Sigmoid colon (tissue), 7 donors: ENCODE data around the gene LRRC55. TPM values are rescaled to one million over a fixed set of nuclear protein-coding genes. Genes with fewer than 3 reads are reported as not detected.

Experiments
- DNase-seq: peaks from one replicate; pipeline ENCODE4 v3.0.0-alpha.2; 2019
- H3K27ac ChIP-seq, 4 donors: fragments of 200-600 bp; sonication (generic); one replicate each; pipeline ENCODE4 v1.5.1; 2016 to 2019; ENCODE audit warnings: mild to moderate bottlenecking in 1 of 4
- H3K27me3 ChIP-seq, 3 donors: fragments of 200-600 bp; sonication (generic); one replicate each; pipeline ENCODE4 v1.5.1; 2019; ENCODE audit warnings: mild to moderate bottlenecking in 1 of 3
- H3K36me3 ChIP-seq, 4 donors: fragments of 200-600 bp; sonication (generic); one replicate each; pipeline ENCODE4 v1.5.1; 2016 to 2019
- H3K4me1 ChIP-seq, 4 donors: fragments of 200-600 bp; sonication (generic); one replicate each; pipeline ENCODE4 v1.5.1; 2017 to 2019
- H3K4me3 ChIP-seq, 4 donors: fragments of 200-600 bp; sonication (generic); one replicate each; pipeline ENCODE4 v1.5.1; 2017 to 2019; ENCODE audit warnings: mild to moderate bottlenecking in 2 of 4, moderate library complexity in 1 of 4
- H3K9me3 ChIP-seq, 4 donors: fragments of 200-600 bp in 3 of 4; sonication (generic) in 3 of 4; one replicate each; pipeline versions ENCODE4 v1.5.1 to v1.6.1; 2013 to 2019
- EP300 ChIP-seq, 4 donors: sonication (generic); formaldehyde crosslinking; IDR thresholded peaks; one replicate each; pipeline ENCODE4 v1.6.1; 2017; ENCODE audit warnings: antibody characterized with exemption in 4 of 4
- POLR2A ChIP-seq, 2 donors: fragments of 450-650 bp; IDR thresholded peaks; one replicate each; pipeline ENCODE4 v1.6.1; 2016; ENCODE audit warnings: antibody characterized with exemption in 2 of 2, mild to moderate bottlenecking in 2 of 2, moderate library complexity in 2 of 2
- POLR2AphosphoS5 ChIP-seq, 4 donors: sonication (generic); formaldehyde crosslinking; IDR thresholded peaks; one replicate each; pipeline ENCODE4 v1.6.1; 2017; ENCODE audit warnings: antibody characterized with exemption in 4 of 4
- WGBS, 2 donors: extraction: QIAGEN DNeasy Blood & Tissue Kit; methylation state at CpG; one replicate each; pipeline ENCODE4 v1.1.7; 2013; 5-methylcytosine and 5-hydroxymethylcytosine counted together
- intact Hi-C: fragments of 100-400 bp; cut with DNase I; formaldehyde crosslinking; loops from one replicate; pipeline ENCODE4 v1.15.1; 2023
- polyA plus RNA-seq, 3 donors: library from polyadenylated mRNA; stranded (reverse); fragments of 200-250 nt; gene quantifications; one replicate each; pipeline ENCODE4 v1.2.3, GENCODE V29; 2013
- total RNA-seq, 4 donors: library from RNA; depleted of rRNA; stranded (reverse); fragments of >200 nt; gene quantifications; one replicate each; pipeline ENCODE4 v1.1.0, GENCODE V29; 2016
- TF ChIP-seq, protein P1 (sequence below), 4 experiments: fragments of 450-650 bp in 3 of 4; fragments of 200-600 bp in 1 of 4; IDR thresholded peaks; one replicate each; pipeline ENCODE4 v1.5.1; 2016 to 2019; ENCODE audit warnings: antibody characterized with exemption in 4 of 4, mild to moderate bottlenecking in 3 of 4, moderate library complexity in 2 of 4
- donor health status: healthy with polysubstance abuse.
- donor health status: Bipolar disorder and iron deficiency.
- donor health status: healthy.

Gene LRRC55
- total and polyA plus RNA-seq, 7 donors, result 0.63 to 1.4 (median 0.83) TPM; not detected in 2

DNA sequence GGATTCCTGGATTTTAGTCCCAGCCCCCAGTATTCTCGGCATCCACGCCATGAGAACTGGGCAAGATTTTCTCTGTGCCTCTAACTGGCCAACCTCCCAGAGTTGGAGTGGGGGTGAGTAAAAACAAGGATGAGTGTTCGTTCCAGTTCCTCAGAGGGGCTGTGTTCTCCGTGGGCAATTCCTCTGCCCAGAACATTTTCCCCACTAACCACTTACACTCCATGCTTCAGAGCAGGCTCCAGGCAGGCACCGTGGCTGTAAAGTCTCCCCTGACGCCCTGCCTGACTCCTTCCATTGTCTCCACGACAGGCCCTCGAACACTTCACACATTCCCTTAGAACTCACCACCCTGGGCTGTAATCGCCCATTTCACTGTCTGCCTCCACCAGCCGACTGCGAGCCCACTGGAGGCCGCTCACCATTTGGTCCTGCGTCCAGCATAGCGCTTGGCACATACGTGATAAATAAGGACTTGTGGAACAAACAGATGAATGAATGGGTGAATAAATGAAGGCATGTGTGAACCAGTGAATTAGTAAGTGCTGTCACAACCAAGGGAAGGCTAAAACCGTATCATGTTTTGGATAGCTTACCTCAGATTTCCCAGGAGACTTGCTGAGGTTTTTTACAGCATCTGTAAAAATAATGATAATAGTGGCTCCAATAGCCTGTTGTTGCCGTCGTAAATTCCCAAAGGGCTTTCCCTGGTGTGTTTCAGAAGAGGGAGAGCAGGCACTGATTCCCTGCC lies 49.2 kb downstream of the LRRC55 start:
- no peak for DNase-seq
- WGBS, 2 donors, result 39 to 73% methylated on average over 18 of the region's 18 CpGs
- intact Hi-C loops, result no loop called here
- TF ChIP-seq POLR2A (IDR thresholded peaks at IDR 0.05), result no peak
- TF ChIP-seq, protein P1, sequence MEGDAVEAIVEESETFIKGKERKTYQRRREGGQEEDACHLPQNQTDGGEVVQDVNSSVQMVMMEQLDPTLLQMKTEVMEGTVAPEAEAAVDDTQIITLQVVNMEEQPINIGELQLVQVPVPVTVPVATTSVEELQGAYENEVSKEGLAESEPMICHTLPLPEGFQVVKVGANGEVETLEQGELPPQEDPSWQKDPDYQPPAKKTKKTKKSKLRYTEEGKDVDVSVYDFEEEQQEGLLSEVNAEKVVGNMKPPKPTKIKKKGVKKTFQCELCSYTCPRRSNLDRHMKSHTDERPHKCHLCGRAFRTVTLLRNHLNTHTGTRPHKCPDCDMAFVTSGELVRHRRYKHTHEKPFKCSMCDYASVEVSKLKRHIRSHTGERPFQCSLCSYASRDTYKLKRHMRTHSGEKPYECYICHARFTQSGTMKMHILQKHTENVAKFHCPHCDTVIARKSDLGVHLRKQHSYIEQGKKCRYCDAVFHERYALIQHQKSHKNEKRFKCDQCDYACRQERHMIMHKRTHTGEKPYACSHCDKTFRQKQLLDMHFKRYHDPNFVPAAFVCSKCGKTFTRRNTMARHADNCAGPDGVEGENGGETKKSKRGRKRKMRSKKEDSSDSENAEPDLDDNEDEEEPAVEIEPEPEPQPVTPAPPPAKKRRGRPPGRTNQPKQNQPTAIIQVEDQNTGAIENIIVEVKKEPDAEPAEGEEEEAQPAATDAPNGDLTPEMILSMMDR (IDR thresholded peaks at IDR 0.05), result no peak
- no peak for TF ChIP-seq EP300 (IDR thresholded peaks at IDR 0.05)
- no peak for TF ChIP-seq POLR2AphosphoS5 (IDR thresholded peaks at IDR 0.05)
- H3K36me3 ChIP-seq, result no peaks in the 10 kb centered on the region
- H3K27me3 ChIP-seq, result peaks cover 0 to 16% (median 0%) of the 10 kb centered on the region in 3 donors
- H3K9me3 ChIP-seq, result no peaks in the 10 kb centered on the region
- H3K27ac ChIP-seq, result no peak overlapping the region
- H3K4me3 ChIP-seq, result no peak overlapping the region
- no peaks in the 10 kb centered on the region for H3K4me1 ChIP-seq

DNA sequence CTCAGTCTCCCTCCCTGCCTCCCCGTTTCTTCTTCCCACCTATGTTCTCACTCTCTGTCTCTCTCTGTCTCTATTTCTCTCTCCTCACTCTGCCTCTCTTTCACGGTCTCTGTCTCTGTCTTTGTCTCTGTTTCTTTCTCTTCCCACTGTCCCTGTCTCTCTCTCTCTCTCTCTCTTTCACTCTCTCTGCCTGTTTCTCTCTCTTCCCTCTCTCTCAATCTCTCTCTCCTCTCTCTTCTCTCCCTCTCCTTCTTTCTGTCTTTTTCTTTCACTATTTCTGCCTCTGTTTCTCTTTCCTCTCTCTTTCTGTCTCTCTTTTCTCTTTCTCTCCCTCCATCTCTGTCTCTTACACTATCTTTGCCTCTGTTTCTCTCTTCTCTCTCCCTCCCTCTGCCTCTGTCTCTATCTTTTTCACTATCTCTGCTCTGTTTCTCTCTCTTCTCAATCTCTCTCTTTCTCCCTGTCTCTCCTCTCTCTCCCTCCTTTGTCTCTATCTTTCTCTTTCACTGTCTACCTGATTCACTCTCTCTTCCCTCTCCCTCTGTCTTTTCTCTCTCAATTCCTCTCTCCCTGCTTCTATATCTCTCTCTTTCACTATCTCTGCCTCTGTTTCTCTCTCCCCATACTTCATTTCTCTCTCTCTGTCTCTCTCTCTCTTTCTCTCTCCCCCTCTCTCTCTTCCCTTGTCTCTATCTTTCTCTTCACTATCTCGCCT lies 49.9 kb downstream of the LRRC55 start:
- H3K4me3 ChIP-seq, result no peak overlapping the region
- peaks cover 0 to 16% (median 0%) of the 10 kb centered on the region in 3 donors for H3K27me3 ChIP-seq
- no peaks in the 10 kb centered on the region for H3K4me1 ChIP-seq
- WGBS, 2 donors, result 48 to 60% methylated on average over 3 of the region's 3 CpGs
- H3K27ac ChIP-seq, result no peak overlapping the region
- no peak for DNase-seq
- no peak for TF ChIP-seq POLR2AphosphoS5 (IDR thresholded peaks at IDR 0.05)
- TF ChIP-seq, protein P1 (IDR thresholded peaks at IDR 0.05), result no peak
- TF ChIP-seq EP300 (IDR thresholded peaks at IDR 0.05), result no peak
- TF ChIP-seq POLR2A (IDR thresholded peaks at IDR 0.05), result no peak
- no peaks in the 10 kb centered on the region for H3K9me3 ChIP-seq
- H3K36me3 ChIP-seq, result no peaks in the 10 kb centered on the region
- intact Hi-C loops, result no loop called here

DNA sequence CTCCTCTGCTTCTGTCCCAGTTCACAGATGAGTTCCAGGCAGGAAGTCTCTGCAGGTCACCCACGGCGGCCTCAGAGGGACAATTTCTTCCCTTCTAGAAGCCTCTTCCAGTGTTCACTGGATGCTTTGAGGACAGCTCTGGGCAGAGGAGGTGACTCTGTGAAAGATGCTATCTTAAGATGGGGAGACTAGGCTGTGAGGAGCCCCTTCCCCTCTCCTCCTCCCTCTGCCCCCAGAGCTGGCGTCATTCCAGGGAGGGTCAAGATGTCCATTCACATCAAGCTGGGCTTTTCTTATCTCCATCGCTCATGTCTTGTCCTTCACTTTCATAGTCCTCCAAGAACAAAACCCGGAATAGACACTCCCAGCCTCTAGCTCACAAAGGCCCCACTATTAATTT lies 51.9 kb downstream of the LRRC55 start:
- Histone ChIP-seq H3K27ac (no peak overlapping the region), H3K9me3 (no peaks in the 10 kb centered on the region), H3K27me3 (peaks cover 0 to 16% (median 0%) of the 10 kb centered on the region in 3 donors), H3K4me3 (no peak overlapping the region), H3K4me1 (no peaks in the 10 kb centered on the region), H3K36me3 (no peaks in the 10 kb centered on the region)
- TF ChIP-seq POLR2A (IDR thresholded peaks at IDR 0.05), result no peak
- intact Hi-C loops, result no loop called here
- no peak for DNase-seq
- 64 to 82% methylated on average over 5 of the region's 5 CpGs for WGBS, 2 donors

DNA sequence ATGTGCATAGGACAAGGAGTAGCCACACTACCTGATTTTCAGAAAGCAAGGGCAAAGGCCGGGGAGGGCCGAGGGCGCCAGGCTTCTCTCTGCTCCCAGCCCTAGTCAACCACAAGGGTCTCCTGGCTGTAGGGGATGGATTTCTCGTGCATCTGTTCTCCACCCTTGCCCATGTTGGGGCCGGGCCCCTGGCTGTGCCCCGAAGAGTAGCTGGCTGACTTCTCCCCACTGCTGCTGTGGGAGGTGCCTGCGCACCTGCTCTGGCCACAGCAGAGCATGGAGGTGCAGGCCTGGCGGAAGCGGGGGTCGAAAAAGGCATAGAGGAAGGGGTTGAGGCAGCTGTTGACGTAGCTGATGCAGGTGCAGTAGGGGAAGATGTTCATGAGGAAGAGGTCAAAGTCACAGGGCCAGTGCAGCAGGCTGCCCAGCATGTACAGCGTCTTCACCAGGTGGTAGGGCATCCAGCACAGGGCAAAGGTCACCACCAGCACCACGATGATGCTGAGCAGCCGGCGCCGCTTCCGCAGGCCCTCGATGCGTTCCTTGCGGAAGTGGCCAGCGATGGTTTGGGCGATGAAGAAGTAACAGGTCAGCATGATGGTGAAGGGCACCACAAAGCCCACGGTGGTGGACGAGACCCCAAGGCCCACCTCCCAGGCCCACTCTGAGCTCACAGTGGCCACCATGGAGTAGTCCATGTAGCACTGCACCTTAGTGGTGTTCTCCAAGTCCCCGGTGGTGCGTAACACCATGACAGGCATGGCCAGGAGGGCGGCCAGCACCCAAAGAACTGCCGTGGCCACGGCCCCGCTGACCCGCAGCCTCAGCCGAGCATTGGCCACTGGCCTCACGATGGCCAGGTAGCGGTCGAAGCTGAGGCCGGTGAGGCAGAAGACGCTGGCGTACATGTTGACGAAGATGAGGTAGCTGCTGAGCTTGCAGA lies 54.3 kb downstream of the LRRC55 start:
- 86 to 91% methylated on average over 39 of the region's 39 CpGs for WGBS, 2 donors
- no peak for DNase-seq
- H3K36me3 ChIP-seq, result no peaks in the 10 kb centered on the region
- no peak overlapping the region for H3K27ac ChIP-seq
- intact Hi-C loops, result no loop called here
- peaks cover 0 to 14% (median 6%) of the 10 kb centered on the region in 4 donors for H3K4me1 ChIP-seq
- H3K9me3 ChIP-seq, result no peaks in the 10 kb centered on the region
- no peak overlapping the region for H3K4me3 ChIP-seq
- TF ChIP-seq POLR2A (IDR thresholded peaks at IDR 0.05) (no peak), POLR2AphosphoS5 (IDR thresholded peaks at IDR 0.05) (no peak), EP300 (IDR thresholded peaks at IDR 0.05) (no peak)
- TF ChIP-seq, protein P1 (IDR thresholded peaks at IDR 0.05), result no peak
- H3K27me3 ChIP-seq, result peaks cover 0 to 16% (median 0%) of the 10 kb centered on the region in 3 donors
